GM21423 (cell line): ENCODE measurements around the gene ASH1L.
"Not testable (repeated sequence)": the region's sequence is repeated elsewhere in the genome, so short reads cannot be mapped to it uniquely, and the experiment has no call there.

Experiments used
- ATAC-seq: cut with Tn5 transposase; IDR thresholded peaks from one replicate; pipeline ENCODE4 v1.9.1; 2021; ENCODE audit warnings: mild to moderate bottlenecking, moderate library complexity; ENCODE audit not compliant: unreplicated experiment

ASH1L gene

GRCh38 chr1:155339515-155340097 lies 223.0 kb downstream of the ASH1L start:
- no peak for ATAC-seq

- no peak for ATAC-seq
Observed at GRCh38 chr1:155334962-155335361, 227.6 kb downstream of the ASH1L start.

GRCh38 chr1:155329980-155330598 lies 232.5 kb downstream of the ASH1L start:
- ATAC-seq, result no peak

- ATAC-seq, result not testable (repeated sequence)
Observed at GRCh38 chr1:155328856-155329255, 233.7 kb downstream of the ASH1L start.

GRCh38 chr1:155327981-155328380 lies 234.6 kb downstream of the ASH1L start:
- ATAC-seq, result no peak

- ATAC-seq, result no peak
Observed at GRCh38 chr1:155326631-155327037, 236.0 kb downstream of the ASH1L start.

- no peak for ATAC-seq
Observed at GRCh38 chr1:155326020-155326526, 236.5 kb downstream of the ASH1L start.

GRCh38 chr1:155325603-155325893 lies 237.1 kb downstream of the ASH1L start:
- ATAC-seq, result no peak

- no peak for ATAC-seq
Observed at GRCh38 chr1:155324717-155325602, 237.6 kb downstream of the ASH1L start.

GRCh38 chr1:155324037-155324716 lies 238.4 kb downstream of the ASH1L start:
- peak; percentile 58 for ATAC-seq

- ATAC-seq, result peak; percentile 38
Observed at GRCh38 chr1:155323729-155324036, 238.9 kb downstream of the ASH1L start.

GRCh38 chr1:155322953-155323728 lies 239.5 kb downstream of the ASH1L start:
- ATAC-seq, result peak; percentile 39

GRCh38 chr1:155322571-155322952 lies 240.0 kb downstream of the ASH1L start:
- ATAC-seq, result no peak

GRCh38 chr1:155321639-155322503 lies 240.7 kb downstream of the ASH1L start:
- ATAC-seq, result no peak

- ATAC-seq, result no peak
Observed at GRCh38 chr1:155320661-155321617, 241.7 kb downstream of the ASH1L start, which contains the start of gene RUSC1. Gene RUSC1 (plus strand): TSS chr1:155320894. CDS start chr1:155321774, 880 bp downstream.

- no peak for ATAC-seq
Observed at GRCh38 chr1:155320252-155320651, 242.4 kb downstream of the ASH1L start.

- ATAC-seq, result no peak
Observed at GRCh38 chr1:155319536-155319935, 243.1 kb downstream of the ASH1L start.

- ATAC-seq, result no peak
Observed at GRCh38 chr1:155318082-155318481, 244.5 kb downstream of the ASH1L start.

- no peak for ATAC-seq
Observed at GRCh38 chr1:155316922-155317321, 245.7 kb downstream of the ASH1L start.
